Liver (tissue), 3 donors: Measurements from ENCODE around the gene ZBTB7A.

Experiments
- ATF3 ChIP-seq: IDR thresholded peaks from 2 replicates; pipeline ENCODE4 v1.6.1; 2016; ENCODE audit warnings: antibody characterized with exemption
- CTCF ChIP-seq: fragments of 150-350 bp; IDR thresholded peaks from 2 replicates; pipeline ENCODE4 v1.5.1; 2017; ENCODE audit warnings: improper control_type of control experiment, low read depth, low read length; ENCODE audit not compliant: missing input control
- EGR1 ChIP-seq, 2 donors: IDR thresholded peaks; 2 replicates each; pipeline ENCODE4 v1.6.1; 2016 to 2018; ENCODE audit warnings: antibody characterized with exemption in 2 of 2, low read depth in 2 of 2
- FOXA2 ChIP-seq: IDR thresholded peaks from 2 replicates; pipeline ENCODE4 v1.6.1; 2016; ENCODE audit warnings: antibody characterized with exemption
- GABPA ChIP-seq, 2 donors: IDR thresholded peaks in 1 of 2; conservative IDR thresholded peaks in 1 of 2; 2 replicates each; pipeline ENCODE4 v1.6.1; 2016; ENCODE audit warnings: antibody characterized with exemption in 2 of 2, mild to moderate bottlenecking in 1 of 2, moderate library complexity in 1 of 2
- HNF4A ChIP-seq, 2 donors: conservative IDR thresholded peaks; 2 replicates each; pipeline ENCODE4 v1.6.1; 2016; ENCODE audit warnings: antibody characterized with exemption in 2 of 2, mild to moderate bottlenecking in 2 of 2
- HNF4G ChIP-seq: IDR thresholded peaks from 2 replicates; pipeline ENCODE4 v1.6.1; 2016; ENCODE audit warnings: antibody characterized with exemption
- MAX ChIP-seq: IDR thresholded peaks from 2 replicates; pipeline ENCODE4 v1.6.1; 2016; ENCODE audit warnings: antibody characterized with exemption
- RAD21 ChIP-seq, 2 donors: IDR thresholded peaks; 2 replicates each; pipeline ENCODE4 v1.6.1; 2016; ENCODE audit warnings: antibody characterized with exemption in 2 of 2, mild to moderate bottlenecking in 2 of 2
- REST ChIP-seq: IDR thresholded peaks from 2 replicates; pipeline ENCODE4 v1.6.1; 2016; ENCODE audit warnings: antibody characterized with exemption, mild to moderate bottlenecking
- RXRA ChIP-seq, 2 donors: IDR thresholded peaks; 2 replicates each; pipeline ENCODE4 v1.6.1; 2017 to 2018; ENCODE audit warnings: antibody characterized with exemption in 2 of 2, mild to moderate bottlenecking in 1 of 2
- SP1 ChIP-seq: IDR thresholded peaks from 2 replicates; pipeline ENCODE4 v1.6.1; 2018; ENCODE audit warnings: antibody characterized with exemption, mild to moderate bottlenecking
- YY1 ChIP-seq: IDR thresholded peaks from 2 replicates; pipeline ENCODE4 v1.6.1; 2016; ENCODE audit warnings: antibody characterized with exemption, mild to moderate bottlenecking
- ZBTB33 ChIP-seq: IDR thresholded peaks from 2 replicates; pipeline ENCODE4 v1.6.1; 2016; ENCODE audit warnings: antibody characterized with exemption
- donor health status: healthy.
- donor health status: healthy.

GRCh38 chr19:4067396-4068046, 822 bp upstream of the ZBTB7A start:
- no peak for TF ChIP-seq GABPA (IDR thresholded peaks at IDR 0.05 in 1 of 2, conservative IDR thresholded peaks at IDR 0.05 in 1 of 2)
- TF ChIP-seq CTCF = no peak
- no peak for TF ChIP-seq REST
- TF ChIP-seq RAD21 (IDR thresholded peaks at IDR 0.05) = no peak
- no peak for TF ChIP-seq FOXA2
- TF ChIP-seq HNF4A (conservative IDR thresholded peaks at IDR 0.05) = no peak
- no peak for TF ChIP-seq ATF3
- no peak for TF ChIP-seq EGR1 (IDR thresholded peaks at IDR 0.05; ENCODE audit: low read depth in 2 of 2)
- no peak for TF ChIP-seq SP1
- no peak for TF ChIP-seq YY1
- no peak for TF ChIP-seq MAX
- no peak for TF ChIP-seq RXRA (IDR thresholded peaks at IDR 0.05)
- no peak for TF ChIP-seq HNF4G
- TF ChIP-seq ZBTB33 = no peak
